Pancreas (tissue), 10 donors: Measurements from ENCODE around the gene NHLRC2. TPM values are rescaled to one million over a fixed set of nuclear protein-coding genes. Genes with fewer than 3 reads are reported as not detected.

ENCODE experiments used
- ATAC-seq, 4 donors: fragments of 200-7000 bp; cut with Tn5 transposase; one replicate each; pipeline versions ENCODE4 v1.8.0 to v1.9.1; 2020; ENCODE audit warnings: mild to moderate bottlenecking in 4 of 4, moderate library complexity in 4 of 4
- DNase-seq, 6 donors: peaks; one replicate each; pipeline ENCODE4 v3.0.0-alpha.2; 2020
- FAIRE-seq: peaks from 2 replicates; lab custom pipeline; 2012; peaks lifted over from hg19 to GRCh38; lab: Jason Lieb, UNC
- H3K27ac ChIP-seq, 4 donors: fragments of 200-600 bp; sonication (generic); 1 replicate in 3 of 4; 2 replicates in 1 of 4; pipeline versions ENCODE4 v1.5.0 to v1.8.0; 2020
- H3K27me3 ChIP-seq, 4 donors: fragments of 200-600 bp; one replicate each; pipeline ENCODE4 v1.8.0; 2021
- H3K36me3 ChIP-seq, 3 donors: fragments of 200-600 bp; sonication (generic) in 1 of 3; one replicate each; pipeline versions ENCODE4 v1.5.0 to v1.8.0; 2020 to 2021
- H3K4me1 ChIP-seq, 3 donors: fragments of 200-600 bp; one replicate each; pipeline ENCODE4 v1.8.0; 2021
- H3K4me3 ChIP-seq, 4 donors: fragments of 200-600 bp; sonication (generic) in 2 of 4; one replicate each; pipeline versions ENCODE4 v1.5.0 to v1.8.0; 2020 to 2021
- H3K9me3 ChIP-seq, 4 donors: fragments of 200-600 bp; one replicate each; pipeline ENCODE4 v1.8.0; 2021
- CTCF ChIP-seq, 4 donors: fragments of 200-600 bp; sonication (generic) in 3 of 4; IDR thresholded peaks; one replicate each; pipeline versions ENCODE4 v1.5.0 to v1.8.0; 2021; ENCODE audit warnings: antibody characterized with exemption in 4 of 4
- WGBS, 2 donors: extraction: QIAGEN DNeasy Blood & Tissue Kit; methylation state at CpG; one replicate each; pipeline ENCODE4 v1.1.7; 2013; 5-methylcytosine and 5-hydroxymethylcytosine counted together
- intact Hi-C, 3 donors: fragments of 100-400 bp; cut with DNase I; formaldehyde crosslinking; loops; one replicate each; pipeline versions ENCODE4 v1.11.1 to v1.14.2; 2022
- polyA plus RNA-seq, 2 donors: library from polyadenylated mRNA; stranded (reverse); fragments of 200-250 nt; gene quantifications; one replicate each; pipeline ENCODE4 v1.2.3, GENCODE V29; 2013
- total RNA-seq, 6 donors: library from RNA; stranded (reverse); fragmentation: NEBNext Ultra II Directional in 4 of 6; extraction: Animal tissue kit (Norgen Biotek cat#: 25700) in 4 of 6; gene quantifications; one replicate each; pipeline versions ENCODE4 v1.2.1 to v1.2.4, GENCODE V29; 2021 to 2023
- donor health status: healthy with polysubstance abuse.
- donor health status: DM: no; HTN: no; CAD: no; lungs with moderate emphysema.
- donor health status: DM: no; HTN: no; CAD: no.
- donor health status: control.
- donor health status: control.
- donor health status: Bipolar disorder and iron deficiency.
- donor health status: DM: yes; HTN: yes; CAD: no.
- donor health status: DM: no; HTN: no; CAD: no.
- donor health status: DM: no; HTN: no; CAD: no.
- donor health status: DM: yes; HTN: yes; CAD: no.

NHLRC2 gene
- total and polyA plus RNA-seq, 8 donors = 4.3 to 24.0 (median 17.4) TPM

GRCh38 chr10:113893570-113893969 is 39.1 kb downstream of the NHLRC2 start:
- peak; percentile 46 to 90 (median 84) for ATAC-seq
- H3K9me3 ChIP-seq = no peaks in the 10 kb centered on the region
- H3K4me1 ChIP-seq = peaks cover 8 to 14% (median 10%) of the 10 kb centered on the region in 3 donors
- intact Hi-C loops = no loop called here
- TF ChIP-seq CTCF (IDR thresholded peaks at IDR 0.05) = no peak
- H3K4me3 ChIP-seq = no peak overlapping the region
- peaks cover 0 to 5% (median 0%) of the 10 kb centered on the region in 3 donors for H3K36me3 ChIP-seq
- 14 to 15% methylated on average over 2 of the region's 2 CpGs for WGBS, 2 donors
- no peak overlapping the region for H3K27ac ChIP-seq
- no peaks in the 10 kb centered on the region for H3K27me3 ChIP-seq
- FAIRE-seq = no peak
- no peak for DNase-seq

GRCh38 chr10:113894581-113894980 is 40.1 kb downstream of the NHLRC2 start:
- DNase-seq (no peak), FAIRE-seq (no peak), ATAC-seq (no peak)
- intact Hi-C loops = no loop called here
- no peaks in the 10 kb centered on the region for H3K9me3 ChIP-seq
- peaks cover 8 to 14% (median 10%) of the 10 kb centered on the region in 3 donors for H3K4me1 ChIP-seq
- WGBS, 2 donors = 61 to 62% methylated on average over 1 of the region's 1 CpG
- TF ChIP-seq CTCF (IDR thresholded peaks at IDR 0.05) = no peak
- H3K27me3 ChIP-seq = no peaks in the 10 kb centered on the region
- no peak overlapping the region for H3K27ac ChIP-seq
- peaks cover 0 to 8% (median 0%) of the 10 kb centered on the region in 3 donors for H3K36me3 ChIP-seq
- H3K4me3 ChIP-seq = no peak overlapping the region

- Histone ChIP-seq H3K4me1 (peaks cover 8 to 14% (median 10%) of the 10 kb centered on the region in 3 donors), H3K27ac (no peak overlapping the region), H3K27me3 (no peaks in the 10 kb centered on the region), H3K9me3 (no peaks in the 10 kb centered on the region), H3K4me3 (no peak overlapping the region), H3K36me3 (peaks cover 0 to 8% (median 0%) of the 10 kb centered on the region in 3 donors)
- no peak for DNase-seq
- no peak for FAIRE-seq
- intact Hi-C loops = no loop called here
- ATAC-seq = no peak
- TF ChIP-seq CTCF (IDR thresholded peaks at IDR 0.05) = no peak
Measured at GRCh38 chr10:113895018-113895417, 40.6 kb downstream of the NHLRC2 start.

- Histone ChIP-seq H3K27me3 (no peaks in the 10 kb centered on the region), H3K27ac (no peak overlapping the region), H3K9me3 (no peaks in the 10 kb centered on the region), H3K36me3 (peaks cover 0 to 16% (median 4%) of the 10 kb centered on the region in 3 donors), H3K4me3 (no peak overlapping the region), H3K4me1 (peaks cover 6 to 11% (median 7%) of the 10 kb centered on the region in 3 donors)
- DNase-seq (no peak), ATAC-seq (no peak), FAIRE-seq (no peak)
- no peak for TF ChIP-seq CTCF (IDR thresholded peaks at IDR 0.05)
- intact Hi-C loops = no loop called here
- WGBS, 2 donors = 92 to 95% methylated on average over 6 of the region's 6 CpGs
Measured at GRCh38 chr10:113897693-113898618, 43.5 kb downstream of the NHLRC2 start.
